Retina (tissue), 1 donor: ENCODE data around the gene DCBLD1.

Experiments used
- DNase-seq: peaks from one replicate; pipeline ENCODE4 v3.0.0-alpha.2; 2016

DCBLD1 gene

DNA sequence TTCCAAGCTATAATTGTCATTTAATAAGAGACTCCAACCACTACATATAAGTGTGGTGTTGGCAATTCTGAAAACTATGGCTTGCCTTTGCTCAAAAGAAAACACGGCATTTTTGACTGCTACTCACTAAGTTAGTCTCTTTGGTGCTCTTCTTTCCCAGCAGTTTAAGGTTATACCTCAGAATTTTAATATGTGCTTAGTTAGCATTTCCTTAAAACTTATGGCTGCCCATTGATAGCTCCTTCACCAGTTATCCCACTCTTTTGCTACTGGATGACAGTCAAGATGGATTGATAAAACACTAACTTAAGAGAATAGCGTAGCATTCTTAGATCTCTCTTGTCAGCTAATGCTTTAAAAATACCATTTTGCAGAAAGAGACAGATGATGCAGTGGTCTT lies 85.8 kb downstream of the DCBLD1 start:
- DNase-seq = no peak

DNA sequence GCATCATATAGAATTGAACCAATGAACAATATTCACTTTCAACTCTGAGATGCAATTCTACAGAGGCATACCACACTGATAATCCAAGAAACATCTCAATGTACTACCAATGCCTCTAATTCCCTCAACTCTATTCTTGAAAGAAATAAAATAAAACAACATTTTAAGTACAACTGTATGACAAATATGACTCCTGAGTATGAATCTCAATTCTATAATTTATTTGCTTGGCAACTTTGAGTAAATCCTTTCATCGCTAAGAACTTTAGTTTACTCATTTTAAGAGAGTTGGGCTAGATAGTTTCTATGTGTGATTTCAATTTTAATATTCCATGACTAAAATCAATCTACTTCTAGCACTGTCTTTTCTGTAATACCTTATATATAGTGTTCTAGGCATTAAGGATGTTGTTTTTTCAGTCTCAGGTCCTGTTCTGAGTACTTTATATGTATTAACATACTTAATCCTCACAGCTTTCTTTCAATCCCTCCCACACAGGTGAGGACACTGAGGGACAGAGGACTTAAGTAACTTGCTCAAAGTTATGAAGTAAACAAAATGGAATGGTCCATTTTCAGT lies 86.4 kb downstream of the DCBLD1 start:
- DNase-seq = no peak

DNA sequence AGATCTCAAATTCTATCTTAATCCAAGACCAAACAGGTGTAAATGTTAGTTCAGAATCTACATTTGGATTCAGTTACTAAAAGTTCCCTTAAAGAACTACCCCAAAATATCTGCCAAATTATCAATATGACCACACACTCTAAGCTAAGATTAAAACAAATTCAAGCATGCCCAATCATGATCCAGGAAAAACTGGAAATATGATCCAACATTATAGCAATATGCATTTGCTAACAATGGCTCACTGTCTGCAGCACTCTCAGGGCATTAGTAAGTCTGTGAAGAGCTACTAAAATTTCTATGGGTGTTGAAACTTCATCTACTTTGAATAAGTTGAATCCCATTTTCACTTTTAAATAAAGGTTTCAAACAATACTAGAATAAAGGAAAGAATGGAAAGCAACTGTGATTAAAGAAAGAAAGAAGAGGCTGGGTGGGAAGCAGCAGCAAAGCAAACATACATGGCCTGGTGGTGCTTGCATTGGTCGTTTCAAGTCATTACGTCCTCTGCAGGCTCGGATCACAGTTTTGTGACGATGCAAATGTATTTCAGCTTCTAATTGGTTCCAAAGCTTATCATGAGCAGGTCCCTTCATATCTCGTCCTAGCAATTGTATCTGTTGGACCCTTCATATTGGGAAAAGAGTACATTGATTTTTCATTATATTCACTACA lies 90.7 kb downstream of the DCBLD1 start:
- DNase-seq = no peak

DNA sequence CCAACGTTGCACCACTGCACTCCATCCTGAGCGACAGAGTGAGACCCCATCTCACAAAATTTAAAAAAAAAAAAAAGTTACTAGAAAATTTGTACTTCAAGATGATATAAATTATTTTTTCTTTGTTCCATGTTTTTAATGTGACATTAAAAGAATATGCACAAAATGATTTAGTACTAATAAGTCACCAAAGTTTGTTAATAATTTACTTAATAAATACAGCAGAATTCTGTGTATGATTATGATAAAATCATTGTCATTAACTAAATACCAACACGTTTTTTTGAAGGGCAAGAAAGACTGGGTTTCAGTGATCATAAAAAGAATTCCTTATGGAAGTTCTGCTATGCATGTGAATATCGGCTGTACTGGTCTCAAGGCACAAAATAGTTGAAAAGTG lies 91.7 kb downstream of the DCBLD1 start:
- no peak for DNase-seq

DNA sequence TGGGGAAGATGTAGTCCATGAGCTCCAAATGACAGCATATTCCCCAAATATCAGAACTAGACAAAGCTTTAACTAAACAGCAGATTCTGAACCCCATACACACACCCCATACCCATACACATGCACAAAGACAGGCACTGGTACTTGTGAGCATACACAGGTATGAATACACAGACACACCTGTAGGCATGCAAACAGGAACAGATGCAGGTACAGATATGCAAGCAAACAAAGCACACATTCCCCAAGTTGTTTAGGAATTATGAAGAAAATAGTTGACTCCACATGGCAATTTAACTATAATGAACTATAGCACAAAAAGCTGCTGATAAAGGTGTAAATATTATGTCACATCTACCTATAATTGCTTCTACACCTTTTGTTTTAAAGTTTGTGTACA lies 103.2 kb downstream of the DCBLD1 start:
- DNase-seq = no peak

DNA sequence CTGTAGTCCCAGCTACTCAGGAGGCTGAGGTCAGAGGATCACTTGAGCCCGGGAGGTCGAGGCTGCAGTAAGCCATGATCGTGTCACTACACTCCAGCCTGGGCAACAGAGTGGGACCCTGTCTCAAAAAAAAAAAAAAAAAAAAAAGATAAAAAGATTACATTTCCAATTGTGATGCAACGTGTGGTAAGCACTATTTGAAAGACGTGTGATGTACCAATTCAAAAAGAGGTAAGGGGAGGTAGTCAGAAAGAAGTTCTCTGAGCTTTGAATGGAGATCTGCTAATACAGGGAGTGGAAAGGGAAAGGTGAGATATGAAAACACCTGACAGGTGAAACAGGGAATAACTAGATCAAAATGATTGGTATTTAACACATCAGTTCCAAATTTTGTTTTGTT lies 108.0 kb downstream of the DCBLD1 start:
- no peak for DNase-seq

DNA sequence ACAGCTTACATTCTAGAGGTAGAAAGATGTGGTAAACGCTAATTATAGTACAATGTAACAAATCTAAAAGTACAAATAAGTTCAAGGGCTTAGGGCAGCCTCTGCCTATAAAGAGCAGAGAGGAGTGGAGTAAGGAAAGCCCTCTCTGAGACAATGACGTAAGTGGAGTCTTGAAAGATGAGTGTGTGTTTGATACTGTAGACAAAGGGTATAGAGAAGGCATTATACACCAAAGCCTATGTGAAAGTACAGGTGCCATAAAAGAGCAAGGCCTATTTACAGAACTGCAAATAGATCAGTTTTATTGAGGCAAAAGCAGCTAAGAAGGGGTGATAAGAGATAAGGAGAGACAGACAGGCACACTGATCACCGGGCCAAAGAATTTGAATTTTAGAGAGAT lies 108.9 kb downstream of the DCBLD1 start:
- DNase-seq = no peak

DNA sequence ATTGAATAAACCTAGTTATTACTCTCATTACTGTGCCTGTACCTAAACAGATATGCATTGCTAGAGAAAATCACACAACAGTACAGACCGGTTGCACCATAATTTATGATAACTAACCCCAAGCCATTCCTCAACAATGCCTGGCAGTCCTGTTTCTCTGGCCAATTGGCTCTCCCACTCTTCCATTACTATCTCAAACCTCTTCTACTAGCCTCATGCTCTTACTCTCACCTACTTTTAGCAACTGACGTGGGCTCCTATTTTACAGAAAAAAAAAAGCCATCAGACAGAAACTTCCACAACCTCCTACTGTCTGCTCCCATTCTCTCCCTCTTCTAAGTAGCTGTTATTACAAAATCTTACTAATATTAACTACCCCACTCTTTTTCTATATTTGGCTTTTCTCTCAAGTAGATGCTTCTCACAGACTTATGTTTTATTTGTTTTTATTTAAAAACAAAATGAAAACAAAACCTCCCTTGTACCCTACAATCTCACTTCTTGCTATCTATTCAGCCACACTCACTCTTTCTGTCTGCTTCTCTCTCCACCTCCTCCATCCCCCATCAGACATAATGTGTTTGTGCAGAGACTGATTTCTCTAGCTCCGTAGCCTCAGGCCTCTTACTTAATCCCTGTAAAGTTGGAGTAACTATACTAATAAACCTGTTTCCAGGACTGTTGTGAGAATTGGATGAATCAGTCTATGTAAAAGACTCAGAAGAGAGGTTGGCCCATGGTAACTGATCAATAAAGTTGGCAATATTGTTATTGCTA lies 110.7 kb downstream of the DCBLD1 start:
- no peak for DNase-seq

DNA sequence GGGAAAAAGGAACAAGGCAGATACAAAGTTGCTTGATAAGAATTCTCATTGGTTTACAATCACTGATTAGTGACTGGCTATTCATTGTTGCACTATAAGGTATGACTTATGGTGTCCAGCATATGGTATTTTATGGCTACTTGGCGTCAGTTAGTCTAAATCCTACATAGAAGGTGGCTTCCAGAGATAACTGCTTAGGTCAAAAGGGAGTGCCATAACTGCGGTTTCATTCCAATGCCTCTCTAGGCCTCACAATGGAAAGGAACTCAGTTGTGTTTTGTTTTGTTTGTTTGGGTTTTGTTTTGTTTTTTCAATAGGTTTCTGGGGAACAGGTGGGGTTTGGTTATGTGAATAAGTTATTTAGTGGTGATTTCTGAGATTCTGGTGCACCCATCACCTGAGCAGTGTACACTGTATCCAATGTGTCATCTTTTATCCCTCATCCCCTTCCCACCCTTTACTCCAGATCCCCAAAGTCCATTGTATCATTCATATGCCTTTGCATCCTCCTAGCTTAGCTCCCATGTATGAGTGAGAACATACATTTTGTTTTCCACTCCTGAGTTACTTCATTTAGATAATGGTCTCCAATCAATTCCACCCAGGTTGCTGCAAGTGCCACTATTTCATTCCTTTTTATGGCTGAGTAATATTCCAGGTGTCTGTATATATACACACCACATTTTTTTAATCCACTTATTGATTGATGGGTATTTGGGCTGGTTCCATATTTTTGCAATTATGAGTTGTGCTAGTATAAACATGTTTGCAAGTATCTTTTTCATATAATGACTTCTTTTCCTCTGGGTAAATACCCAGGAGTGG lies 112.8 kb downstream of the DCBLD1 start:
- DNase-seq = no peak

DNA sequence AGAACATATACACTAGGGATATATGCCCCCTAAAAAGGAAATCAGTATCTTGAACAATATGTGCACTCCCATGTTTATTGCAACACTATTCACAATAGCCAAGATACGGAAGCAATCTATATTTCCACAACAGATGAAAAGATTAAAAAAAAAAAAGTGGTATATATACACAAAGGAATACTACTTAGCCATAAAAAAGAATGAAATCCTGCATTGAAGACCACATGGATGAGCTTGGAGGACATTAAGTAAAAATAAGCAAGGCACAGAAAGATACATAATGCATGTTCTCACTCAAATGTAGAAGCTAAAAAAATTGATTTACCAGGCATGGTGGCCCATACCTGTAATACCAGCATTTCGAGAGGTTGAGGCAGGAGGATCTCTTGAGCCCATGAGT lies 115.3 kb downstream of the DCBLD1 start:
- DNase-seq = no peak
